OCI-LY1 (cell line): Measurements from ENCODE around the gene AGBL1.

Source experiments
- H2AFZ ChIP-seq: fragments of 200-600 bp; sonication (generic), shearing (Covaris generic); 2 replicates; pipeline ENCODE4 v1.6.0; 2014; ENCODE audit warnings: antibody characterized with exemption, mild to moderate bottlenecking, low read length
- H3F3A ChIP-seq: fragments of 200-600 bp; sonication (generic), shearing (Covaris generic); 2 replicates; pipeline ENCODE4 v1.6.0; 2014; ENCODE audit warnings: mild to moderate bottlenecking, antibody characterized with exemption, low read length, moderate library complexity; ENCODE audit not compliant: insufficient read depth
- H3K27ac ChIP-seq: fragments of 200-600 bp; sonication (generic); 2 replicates; pipeline ENCODE4 v1.5.1; 2014; ENCODE audit warnings: low read length, mixed run types, mild to moderate bottlenecking, low read depth; ENCODE audit not compliant: poor library complexity, severe bottlenecking
- H3K27me3 ChIP-seq: fragments of 200-600 bp; sonication (generic); 2 replicates; pipeline ENCODE4 v1.6.0; 2014; ENCODE audit warnings: antibody characterized with exemption, mild to moderate bottlenecking, low read length, moderate library complexity; ENCODE audit not compliant: insufficient read depth
- H3K36me3 ChIP-seq: fragments of 200-600 bp; sonication (generic); 2 replicates; pipeline ENCODE4 v1.6.1; 2014; ENCODE audit warnings: mild to moderate bottlenecking, antibody characterized with exemption, low read length, moderate library complexity, mixed read lengths; ENCODE audit not compliant: insufficient read depth
- H3K4me1 ChIP-seq: fragments of 200-600 bp; sonication (generic); 2 replicates; pipeline ENCODE4 v1.5.1; 2014; ENCODE audit warnings: mild to moderate bottlenecking, low read length, moderate library complexity; ENCODE audit not compliant: insufficient read depth, severe bottlenecking
- H3K4me2 ChIP-seq: fragments of 200-600 bp; sonication (generic), shearing (Covaris generic); 2 replicates; pipeline ENCODE4 v1.6.1; 2014; ENCODE audit warnings: low read length
- H3K4me3 ChIP-seq: fragments of 200-600 bp; sonication (generic); 2 replicates; pipeline ENCODE4 v1.5.1; 2014; ENCODE audit warnings: low read length, low read depth, mild to moderate bottlenecking, mixed read lengths; ENCODE audit not compliant: poor library complexity, severe bottlenecking
- H3K79me2 ChIP-seq: fragments of 200-600 bp; shearing (Covaris generic); 2 replicates; pipeline ENCODE4 v1.6.1; 2016; ENCODE audit warnings: mixed run types, low read length, mixed read lengths; ENCODE audit not compliant: insufficient read depth
- H3K9ac ChIP-seq: fragments of 200-600 bp; sonication (generic), shearing (Covaris generic); 2 replicates; pipeline ENCODE4 v1.6.1; 2014; ENCODE audit warnings: mild to moderate bottlenecking, low read length, mixed read lengths
- H3K9me2 ChIP-seq: fragments of 200-600 bp; sonication (generic), shearing (Covaris generic); 2 replicates; pipeline ENCODE4 v1.6.1; 2014; ENCODE audit warnings: low read depth, mild to moderate bottlenecking, low read length, mixed read lengths
- H3K9me3 ChIP-seq: fragments of 200-600 bp; shearing (Covaris generic); 2 replicates; pipeline ENCODE4 v1.6.1; 2014; ENCODE audit warnings: low read length, mixed read lengths
- H4K20me1 ChIP-seq: fragments of 200-600 bp; sonication (generic), shearing (Covaris generic); 2 replicates; pipeline ENCODE4 v1.6.0; 2016; ENCODE audit warnings: mild to moderate bottlenecking, low read length; ENCODE audit not compliant: insufficient read depth
- CTCF ChIP-seq: fragments of 200-600 bp; sonication (generic), shearing (Covaris generic); IDR thresholded peaks from 2 replicates; pipeline ENCODE4 v1.5.1; 2017; ENCODE audit warnings: mild to moderate bottlenecking, antibody characterized with exemption, low read length, moderate library complexity, mixed read lengths
- EZH2 ChIP-seq: fragments of 200-600 bp; sonication (generic), shearing (Covaris generic); IDR thresholded peaks from 2 replicates; pipeline ENCODE4 v1.8.0; 2017; ENCODE audit warnings: borderline replicate concordance, mixed run types, mild to moderate bottlenecking, antibody characterized with exemption, low read length, moderate library complexity, mixed read lengths

AGBL1 gene

DNA sequence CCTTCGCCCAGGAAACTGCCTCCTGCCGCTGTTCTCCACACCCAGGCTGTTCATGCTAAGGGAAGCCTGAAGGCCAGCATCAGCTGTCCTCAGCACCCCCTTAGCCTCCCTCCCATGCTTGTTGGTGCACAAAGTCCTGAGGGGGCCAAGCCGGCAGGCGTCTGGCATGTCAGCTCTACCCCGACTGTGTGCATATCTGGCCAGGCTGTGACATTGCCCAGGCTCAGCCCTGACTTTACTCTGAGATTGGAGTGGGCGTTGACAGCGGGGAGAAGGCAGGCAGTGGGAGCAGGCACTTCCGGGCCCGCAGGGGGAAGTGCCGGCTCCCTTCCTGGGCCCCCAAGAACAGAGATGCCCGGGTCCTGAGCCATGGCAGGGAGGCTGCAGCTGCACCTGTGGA lies 492.2 kb downstream of the AGBL1 start:
- TF ChIP-seq EZH2 (no peak), CTCF (no peak)
- Histone ChIP-seq H3K4me3 (no peak overlapping the region), H3K4me1 (no peaks in the 10 kb centered on the region), H3K4me2 (no peak overlapping the region), H4K20me1 (no peaks in the 10 kb centered on the region), H2AFZ (no peak overlapping the region), H3F3A (no peaks in the 10 kb centered on the region), H3K9me3 (no peaks in the 10 kb centered on the region), H3K9ac (no peak overlapping the region), H3K36me3 (no peaks in the 10 kb centered on the region), H3K9me2 (no peaks in the 10 kb centered on the region), H3K79me2 (no peaks in the 10 kb centered on the region), H3K27me3 (no peaks in the 10 kb centered on the region), H3K27ac (no peak overlapping the region)

DNA sequence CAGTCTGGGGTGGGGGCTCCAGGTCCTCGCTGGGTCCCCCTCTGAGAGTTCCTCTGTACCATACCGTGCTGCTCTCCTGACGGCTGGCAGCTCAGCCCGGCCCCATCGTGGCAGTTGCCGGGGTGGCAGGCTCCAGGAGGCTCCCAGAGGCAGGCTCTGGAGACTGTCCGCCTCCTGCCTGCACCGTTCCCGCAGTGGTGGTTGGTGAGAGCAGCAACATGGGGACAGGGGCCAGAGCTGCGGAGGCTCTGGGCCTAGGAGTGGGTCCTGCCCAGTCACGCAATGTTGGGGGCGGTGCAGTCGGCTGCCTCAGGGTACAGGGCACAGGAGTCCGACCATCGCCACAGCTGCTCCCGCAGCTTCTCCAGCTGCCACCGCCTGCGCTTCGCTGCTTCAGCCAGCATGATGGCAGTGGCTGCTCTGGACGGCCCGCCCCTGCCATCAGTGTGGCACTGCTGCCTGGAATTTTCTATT lies 492.7 kb downstream of the AGBL1 start:
- Histone ChIP-seq H3K9ac (no peak overlapping the region), H3F3A (no peaks in the 10 kb centered on the region), H3K36me3 (no peaks in the 10 kb centered on the region), H3K4me3 (no peak overlapping the region), H3K9me2 (no peaks in the 10 kb centered on the region), H3K27me3 (no peaks in the 10 kb centered on the region), H2AFZ (no peak overlapping the region), H4K20me1 (no peaks in the 10 kb centered on the region), H3K4me1 (no peaks in the 10 kb centered on the region), H3K9me3 (no peaks in the 10 kb centered on the region), H3K27ac (no peak overlapping the region), H3K4me2 (no peak overlapping the region), H3K79me2 (no peaks in the 10 kb centered on the region)
- TF ChIP-seq CTCF, result no peak
- no peak for TF ChIP-seq EZH2

DNA sequence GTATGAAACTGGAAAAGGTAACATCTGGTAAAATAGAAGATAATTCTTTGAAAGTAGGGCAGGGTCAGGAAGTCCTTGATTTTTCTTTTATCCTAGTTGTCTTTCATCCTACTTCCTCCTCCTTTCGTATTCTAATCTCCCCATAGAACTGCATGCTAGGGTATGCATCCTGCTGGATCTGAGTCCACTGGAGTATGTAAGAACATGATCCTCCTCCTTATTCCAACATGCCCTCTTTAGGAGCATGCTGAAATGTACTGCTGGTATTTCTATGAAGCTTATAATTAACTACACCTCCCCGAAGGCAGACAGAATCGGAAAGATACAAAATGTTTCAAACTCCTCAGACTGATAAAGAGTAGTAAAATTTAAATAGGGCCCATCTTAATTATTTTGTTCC lies 493.8 kb downstream of the AGBL1 start:
- Histone ChIP-seq H2AFZ (no peak overlapping the region), H3K9me3 (no peaks in the 10 kb centered on the region), H3K4me2 (no peak overlapping the region), H3F3A (no peaks in the 10 kb centered on the region), H3K79me2 (no peaks in the 10 kb centered on the region), H3K27ac (no peak overlapping the region), H3K27me3 (no peaks in the 10 kb centered on the region), H3K4me1 (no peaks in the 10 kb centered on the region), H3K36me3 (no peaks in the 10 kb centered on the region), H3K9ac (no peak overlapping the region), H3K4me3 (no peak overlapping the region), H3K9me2 (no peaks in the 10 kb centered on the region), H4K20me1 (no peaks in the 10 kb centered on the region)
- TF ChIP-seq CTCF, result no peak
- no peak for TF ChIP-seq EZH2
